ENCODE measurements around the gene AARS2.

AARS2 gene

GRCh38 chr6:44298055-44298803 is 14.9 kb downstream of the AARS2 start:
- DNase-seq: no peak

DNA sequence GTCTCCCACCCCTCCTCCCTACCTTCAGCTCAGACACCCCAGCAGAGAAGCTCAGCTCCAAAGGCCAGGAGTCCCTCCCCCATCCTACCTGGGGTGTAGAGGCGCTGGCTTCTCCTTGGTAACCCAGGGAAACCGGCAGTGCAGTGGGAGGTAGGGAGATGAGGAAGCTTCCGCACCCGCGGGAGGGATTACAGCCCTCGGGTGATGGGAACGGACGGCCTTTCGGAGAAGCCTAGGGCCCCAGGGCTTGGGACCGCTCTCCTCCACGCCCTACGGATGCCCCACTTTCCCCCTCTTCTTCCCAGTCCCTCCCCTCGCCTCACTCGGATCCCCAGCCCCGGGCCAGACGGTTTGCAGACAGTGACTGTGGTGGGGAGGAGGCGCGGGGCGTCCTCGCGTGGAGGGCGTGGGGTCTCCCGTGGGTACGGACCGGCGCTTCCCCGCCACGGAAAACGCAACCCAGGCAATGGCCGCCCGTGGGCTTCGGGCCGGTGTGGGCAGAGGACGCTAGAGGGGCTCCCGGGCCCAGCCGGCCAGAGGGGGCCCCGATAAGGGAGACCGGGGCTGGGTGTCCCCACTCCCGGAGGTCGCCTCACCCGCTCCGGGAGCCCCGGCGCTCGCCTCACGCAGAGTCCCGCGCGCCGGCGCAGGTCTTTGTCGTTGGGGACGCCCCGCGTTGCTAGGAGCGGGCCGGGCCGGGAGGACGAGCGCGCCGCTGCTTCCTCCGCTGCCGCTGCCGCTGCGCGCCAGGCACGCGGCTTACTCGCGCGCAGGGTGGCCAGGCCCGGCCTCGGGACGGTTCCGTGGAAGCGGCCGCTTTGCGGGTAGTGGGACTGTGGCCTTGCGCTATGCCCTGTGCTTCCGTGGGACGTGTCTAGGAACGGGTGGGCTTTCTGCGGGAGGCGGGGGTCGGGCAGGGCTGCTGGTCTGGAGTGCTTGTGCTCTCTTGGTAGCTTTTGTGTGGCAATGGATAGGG is 15.8 kb downstream of the AARS2 start:
- no peak for DNase-seq

GRCh38 chr6:44294832-44295791 is 18.0 kb downstream of the AARS2 start:
- no peak for DNase-seq

DNA sequence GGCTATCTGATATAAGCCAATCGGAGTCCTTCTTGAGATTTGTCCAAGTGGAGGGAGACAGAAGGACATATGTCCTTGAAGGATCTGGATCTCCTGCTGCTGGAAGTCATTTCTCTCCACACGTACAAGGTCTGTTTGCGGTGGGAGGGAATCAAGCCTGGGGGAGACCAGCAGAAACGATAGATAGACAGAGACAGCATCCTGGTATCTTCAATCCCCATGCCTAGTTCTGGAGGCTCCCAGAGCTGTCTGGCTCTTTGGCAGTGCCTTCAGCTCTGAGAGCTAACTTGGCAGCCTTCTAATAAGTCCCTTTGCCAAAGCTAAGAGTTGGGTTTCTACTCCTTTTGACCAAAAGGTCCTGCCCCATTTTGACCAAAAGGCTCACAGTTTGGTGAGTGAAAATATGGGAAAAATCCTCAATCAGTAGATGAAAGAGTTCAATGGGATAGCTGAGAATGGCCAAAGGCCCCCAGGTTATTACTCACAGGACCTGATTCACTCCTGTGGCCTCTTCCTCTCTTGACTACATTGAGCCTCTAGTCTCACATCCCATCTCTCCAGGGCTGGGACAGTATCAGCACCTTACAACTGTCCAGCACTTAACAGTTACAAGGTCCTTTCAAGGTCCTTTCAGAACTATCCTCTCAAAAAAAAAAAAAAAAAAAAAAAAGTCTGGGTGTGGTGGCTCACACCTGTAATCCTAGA is 20.3 kb downstream of the AARS2 start:
- DNase-seq: no peak

DNA sequence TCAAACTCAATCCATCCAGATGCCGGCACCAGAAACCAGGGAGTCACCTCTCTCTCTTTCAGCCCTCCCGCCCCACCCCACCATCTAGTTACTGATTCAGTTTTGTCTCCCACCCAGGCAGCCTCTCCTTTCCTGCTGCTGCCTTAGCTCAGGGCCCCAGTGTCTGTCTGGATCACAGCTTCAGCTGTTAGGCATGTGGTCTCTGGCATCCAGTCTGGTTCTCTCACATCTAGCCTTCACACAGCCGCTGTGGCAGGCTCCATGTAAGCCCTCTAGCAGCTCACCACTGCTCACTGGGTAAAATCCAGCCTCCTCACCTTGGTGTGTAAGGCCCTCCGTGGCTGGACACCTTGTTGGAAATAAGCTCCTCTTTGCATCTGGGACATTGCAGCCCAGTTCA is 21.3 kb downstream of the AARS2 start:
- DNase-seq: no peak

GRCh38 chr6:44289726-44290260 is 23.4 kb downstream of the AARS2 start:
- no peak for DNase-seq

DNA sequence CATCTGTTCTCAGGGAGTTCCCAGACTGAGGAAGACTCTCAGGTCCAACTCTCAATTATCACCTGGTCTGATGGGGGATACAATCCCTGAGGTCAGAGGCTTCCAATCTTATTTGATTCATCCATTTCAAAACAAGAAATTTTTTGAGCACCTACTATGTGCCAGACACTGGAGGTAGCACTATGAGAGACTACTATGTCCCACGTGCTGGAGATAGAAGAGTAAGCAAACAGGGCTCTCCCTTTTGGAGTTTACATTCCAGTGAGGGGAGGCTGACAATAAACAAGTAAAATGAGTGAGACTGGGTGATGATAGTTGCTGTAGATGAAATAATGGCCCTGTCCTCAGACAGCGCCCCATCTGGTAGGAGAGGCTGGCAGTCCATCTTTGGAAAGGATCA is 26.4 kb downstream of the AARS2 start:
- no peak for DNase-seq

GRCh38 chr6:44286285-44286565 is 26.9 kb downstream of the AARS2 start:
- DNase-seq: no peak

GRCh38 chr6:44285552-44286284 is 27.4 kb downstream of the AARS2 start:
- DNase-seq: no peak

DNA sequence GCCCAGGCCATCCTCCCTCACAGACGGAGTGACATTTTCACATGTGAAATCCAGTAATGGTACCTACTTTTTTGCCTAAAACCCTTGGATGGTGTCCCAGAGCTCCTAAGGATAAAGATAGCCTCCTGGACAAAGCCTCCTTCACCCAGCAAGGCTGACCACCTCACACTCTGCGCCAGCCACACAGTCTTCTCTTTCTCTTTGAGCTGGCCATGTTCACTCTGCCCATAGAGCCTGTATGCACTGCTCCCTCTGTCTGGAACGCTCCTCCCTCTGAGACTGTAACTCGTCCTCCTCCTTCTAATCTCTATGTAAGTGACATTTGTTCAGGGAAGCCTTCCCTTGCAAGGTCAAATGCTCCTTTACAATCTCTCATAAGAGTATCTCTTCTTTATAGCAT is 28.3 kb downstream of the AARS2 start:
- no peak for DNase-seq

DNA sequence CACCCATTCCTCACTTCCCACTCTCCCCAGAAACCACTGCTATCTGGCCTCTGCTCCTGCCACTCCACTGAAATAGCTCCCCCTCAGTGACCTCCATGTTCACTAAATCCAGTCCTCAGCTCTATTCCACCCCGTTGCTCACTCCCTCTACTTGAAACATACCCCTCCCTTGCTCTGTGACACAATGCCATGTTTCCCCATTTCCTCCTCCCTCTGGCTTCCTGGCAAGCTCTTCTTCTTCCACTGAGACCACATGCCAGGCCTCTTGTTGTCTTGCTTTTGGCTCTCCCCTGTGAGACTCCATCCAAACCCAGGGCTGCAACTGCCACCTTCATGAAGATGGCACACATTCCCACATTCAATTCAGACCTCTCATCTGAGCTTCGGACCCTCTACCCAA is 29.0 kb downstream of the AARS2 start:
- DNase-seq: no peak

DNA sequence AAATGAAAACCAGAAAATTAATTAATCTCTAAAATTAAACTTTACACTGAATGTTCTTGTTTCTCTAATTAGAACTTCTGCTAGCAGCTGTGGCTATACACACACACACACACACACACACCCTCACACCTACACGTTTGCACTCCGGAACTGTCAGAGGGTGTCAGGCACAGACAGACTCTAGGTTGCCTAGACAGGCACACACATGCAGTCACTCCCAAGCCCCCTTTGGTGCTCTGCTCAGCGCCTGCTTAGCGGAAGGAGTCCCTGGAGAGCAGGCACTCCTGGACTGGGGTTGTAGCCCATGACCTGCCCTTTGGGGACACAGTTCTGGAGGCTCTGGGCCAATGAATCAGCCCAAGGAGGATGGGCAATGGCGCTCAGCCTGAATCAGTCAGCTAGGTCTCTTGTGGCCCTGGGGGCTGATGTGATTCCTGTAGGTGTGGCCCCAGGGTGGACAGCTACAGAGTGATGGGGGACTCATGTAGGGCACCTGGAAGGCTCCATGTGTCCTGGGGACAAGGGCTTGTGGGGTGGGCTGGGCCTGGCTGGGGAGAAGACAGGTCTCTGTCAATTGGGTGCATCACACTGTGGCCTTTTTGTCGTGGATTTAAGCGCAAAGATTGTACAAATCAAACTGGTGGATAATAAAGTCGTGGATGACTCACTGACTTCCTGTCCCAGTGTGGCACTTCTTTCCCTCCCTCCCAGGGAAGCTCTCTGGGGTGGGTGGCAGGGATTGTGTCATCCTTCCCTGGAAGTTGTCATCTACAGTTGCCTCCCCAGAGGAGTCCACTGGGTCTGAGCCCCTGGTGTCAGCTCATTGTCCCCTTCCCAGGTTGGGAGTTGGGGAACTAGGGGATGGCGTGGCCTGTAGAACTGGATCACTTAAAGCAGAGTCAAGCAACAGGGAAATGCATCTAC is 34.1 kb downstream of the AARS2 start:
- DNase-seq: no peak

GRCh38 chr6:44278315-44278714 is 34.8 kb downstream of the AARS2 start:
- no peak for DNase-seq

DNA sequence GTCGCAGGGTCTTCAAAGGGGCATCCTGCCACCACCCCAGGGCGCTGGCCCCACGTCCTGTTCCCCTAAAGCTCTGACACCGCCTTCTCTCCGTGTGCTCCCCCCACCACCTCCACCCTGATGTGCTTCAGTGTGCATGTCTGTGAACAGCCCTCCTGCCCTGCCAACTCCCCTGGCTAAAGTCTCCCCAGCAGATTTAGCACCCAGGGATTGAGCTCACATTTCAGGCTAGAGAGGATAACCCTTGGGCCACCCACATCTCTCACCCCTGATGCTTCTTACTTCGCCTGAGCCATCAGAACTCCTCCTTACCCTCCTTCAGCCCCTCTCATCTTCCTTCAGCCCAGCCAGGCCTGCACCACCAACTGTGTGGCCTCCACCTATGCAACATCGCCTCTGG is 35.4 kb downstream of the AARS2 start:
- no peak for DNase-seq

DNA sequence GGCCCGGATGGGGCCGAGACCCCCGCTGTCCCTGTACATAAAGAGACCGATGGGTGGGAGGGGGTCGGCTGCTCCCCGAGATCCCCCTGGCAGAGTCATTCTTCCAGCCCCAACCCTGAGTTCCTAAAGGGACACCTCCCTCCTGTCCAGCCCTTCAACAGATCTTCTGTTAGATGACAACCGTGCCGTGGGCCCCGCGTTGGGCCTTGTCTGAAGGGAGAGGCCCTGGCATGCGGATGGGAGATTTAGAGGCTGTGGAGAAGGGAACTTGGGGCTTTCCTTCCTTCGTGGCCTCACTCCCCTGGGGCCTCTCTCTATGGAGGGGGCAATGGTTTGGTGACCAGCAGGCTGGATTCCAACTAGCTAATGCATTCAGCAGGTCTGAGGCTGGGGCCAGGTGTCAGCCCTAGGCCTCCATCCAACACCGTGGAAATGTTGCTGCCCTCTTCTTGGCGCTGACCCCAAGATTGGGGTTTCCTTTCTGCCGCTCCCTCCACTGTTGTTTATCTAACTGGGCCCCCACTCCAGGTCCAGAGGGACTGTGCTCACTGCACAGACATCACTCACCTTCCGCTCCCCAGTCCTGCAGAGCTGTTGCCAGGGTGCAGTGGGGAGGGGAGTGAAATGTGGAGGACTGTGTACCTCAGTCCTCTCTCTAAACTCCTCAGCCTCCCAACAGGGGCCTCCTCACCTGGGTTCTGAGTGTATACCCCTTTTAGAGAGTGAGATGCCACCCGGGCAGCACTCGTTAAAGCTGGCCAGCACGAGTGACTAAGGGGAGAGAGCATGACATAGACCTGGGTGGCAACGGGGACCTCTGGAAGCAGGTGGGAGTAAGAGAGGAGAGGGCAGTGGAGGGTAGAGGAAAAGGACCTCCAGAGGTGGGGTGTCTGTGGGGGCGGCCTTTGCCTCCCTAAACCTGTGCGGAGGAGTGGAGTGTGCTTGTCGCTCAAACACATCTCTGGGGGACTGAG is 36.2 kb downstream of the AARS2 start:
- no peak for DNase-seq

DNA sequence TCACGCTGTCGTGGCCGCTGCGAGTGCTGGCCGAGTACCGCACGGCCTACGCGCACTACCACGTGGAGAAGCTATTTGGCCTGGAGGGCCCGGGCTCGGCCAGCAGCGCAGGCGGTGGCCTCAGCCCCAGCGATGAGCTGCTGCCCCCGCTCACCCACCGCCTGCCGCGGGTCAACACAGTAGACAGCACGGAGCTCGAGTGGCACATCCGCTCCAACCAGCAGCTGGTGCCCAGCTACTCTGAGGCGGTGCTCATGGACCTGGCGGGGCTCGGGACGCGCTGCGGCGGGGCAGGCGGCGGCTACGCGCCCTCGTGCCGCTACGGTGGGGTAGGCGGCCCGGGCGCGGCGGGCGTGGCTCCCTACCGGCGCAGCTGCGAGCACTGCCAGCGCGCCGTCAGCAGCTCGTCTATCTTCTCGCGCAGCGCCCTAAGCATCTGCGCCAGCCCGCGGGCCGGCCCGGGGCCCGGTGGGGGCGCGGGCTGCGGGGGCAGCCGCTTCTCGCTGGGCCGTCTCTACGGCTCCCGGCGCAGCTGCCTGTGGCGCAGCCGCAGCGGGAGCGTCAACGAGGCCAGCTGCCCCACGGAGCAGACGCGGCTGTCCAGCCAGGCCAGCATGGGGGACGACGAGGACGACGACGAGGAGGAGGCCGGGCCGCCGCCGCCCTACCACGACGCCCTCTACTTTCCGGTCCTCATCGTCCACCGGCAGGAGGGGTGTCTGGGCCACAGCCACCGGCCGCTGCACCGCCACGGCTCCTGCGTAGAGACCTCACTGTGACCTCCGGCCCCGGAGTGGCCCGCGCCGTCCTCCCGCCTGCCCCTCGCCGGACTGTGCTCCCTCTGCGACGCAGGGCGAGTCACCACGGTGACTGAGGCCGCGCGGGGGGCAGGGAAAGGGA is 37.1 kb downstream of the AARS2 start:
- no peak for DNase-seq

- no peak for DNase-seq
Measured at GRCh38 chr6:44275271-44275748, 37.8 kb downstream of the AARS2 start.

DNA sequence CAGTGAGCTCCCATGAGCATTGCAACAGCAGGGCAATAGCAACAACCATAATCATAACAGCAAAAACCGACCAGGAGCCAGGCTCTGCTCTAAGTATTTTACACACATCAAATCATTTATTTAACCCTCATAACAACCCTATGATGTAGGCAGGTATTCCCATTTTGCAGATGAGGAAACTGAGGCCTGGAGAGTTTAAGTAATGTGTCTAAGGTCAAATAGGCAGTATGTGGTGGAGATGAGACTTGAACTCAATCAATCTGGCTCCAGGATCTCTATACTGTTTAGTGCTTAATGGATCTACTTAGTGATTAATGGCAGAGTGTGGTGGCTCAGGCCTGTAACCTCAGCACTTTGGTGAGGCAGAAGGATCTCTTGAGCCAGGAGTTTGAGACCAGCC is 39.5 kb downstream of the AARS2 start:
- DNase-seq: no peak
